ENCODE data around the gene DENND1B. TPM values are rescaled to one million over a fixed set of nuclear protein-coding genes. Genes with fewer than 3 reads are reported as not detected.

Gene DENND1B
- total RNA-seq, 2 donors from 2014 or later: 13.8 to 17.2 TPM

- DNase-seq (ENCODE audit: low spot score): no peak
- intact Hi-C loops (cut with DNase I): no loop called here
Measured at GRCh38 chr1:197696372-197696771, 78.9 kb downstream of the DENND1B start.

GRCh38 chr1:197695961-197696360 lies 79.3 kb downstream of the DENND1B start:
- intact Hi-C loops (cut with DNase I): no loop called here

GRCh38 chr1:197692965-197693364 lies 82.3 kb downstream of the DENND1B start:
- intact Hi-C loops (cut with DNase I): no loop called here
- DNase-seq (ENCODE audit: low spot score): no peak

More at GRCh38 chr1:197695961-197696360, 79.3 kb downstream of the DENND1B start:
- no peak for DNase-seq (ENCODE audit: low spot score)

- DNase-seq (ENCODE audit: low spot score): no peak
- intact Hi-C loops (cut with DNase I): no loop called here
Measured at GRCh38 chr1:197691816-197692215, 83.5 kb downstream of the DENND1B start.

- intact Hi-C loops (cut with DNase I): no loop called here
- DNase-seq (ENCODE audit: low spot score): no peak
Measured at GRCh38 chr1:197690074-197690473, 85.2 kb downstream of the DENND1B start.

GRCh38 chr1:197688233-197688632 lies 87.0 kb downstream of the DENND1B start:
- DNase-seq (ENCODE audit: low spot score): no peak
- intact Hi-C loops (cut with DNase I): no loop called here

GRCh38 chr1:197686702-197687355 lies 88.5 kb downstream of the DENND1B start:
- DNase-seq (ENCODE audit: low spot score): no peak
- intact Hi-C loops (cut with DNase I): no loop called here

GRCh38 chr1:197686231-197686630 lies 89.0 kb downstream of the DENND1B start:
- DNase-seq (ENCODE audit: low spot score): no peak
- intact Hi-C loops (cut with DNase I): no loop called here

GRCh38 chr1:197685785-197686184 lies 89.5 kb downstream of the DENND1B start:
- DNase-seq (ENCODE audit: low spot score): no peak
- intact Hi-C loops (cut with DNase I): no loop called here

GRCh38 chr1:197683895-197684553 lies 91.3 kb downstream of the DENND1B start:
- DNase-seq (ENCODE audit: low spot score): no peak
- intact Hi-C loops (cut with DNase I): no loop called here

GRCh38 chr1:197683280-197683679 lies 92.0 kb downstream of the DENND1B start:
- intact Hi-C loops (cut with DNase I): no loop called here
- DNase-seq (ENCODE audit: low spot score): no peak

- no peak for DNase-seq (ENCODE audit: low spot score)
- intact Hi-C loops (cut with DNase I): no loop called here
Measured at GRCh38 chr1:197680311-197680710, 95.0 kb downstream of the DENND1B start.

GRCh38 chr1:197677752-197678295 lies 97.5 kb downstream of the DENND1B start:
- intact Hi-C loops (cut with DNase I): no loop called here
- DNase-seq (ENCODE audit: low spot score): no peak

GRCh38 chr1:197677313-197677712 lies 98.0 kb downstream of the DENND1B start:
- no peak for DNase-seq (ENCODE audit: low spot score)
- intact Hi-C loops (cut with DNase I): no loop called here

GRCh38 chr1:197675583-197676208 lies 99.6 kb downstream of the DENND1B start:
- intact Hi-C loops (cut with DNase I): no loop called here
- DNase-seq (ENCODE audit: low spot score): no peak

- DNase-seq (ENCODE audit: low spot score): no peak
- intact Hi-C loops (cut with DNase I): no loop called here
Measured at GRCh38 chr1:197674286-197674685, 101.0 kb downstream of the DENND1B start.

- DNase-seq (ENCODE audit: low spot score): no peak
- intact Hi-C loops (cut with DNase I): no loop called here
Measured at GRCh38 chr1:197673292-197673691, 102.0 kb downstream of the DENND1B start.

- intact Hi-C loops (cut with DNase I): no loop called here
- DNase-seq (ENCODE audit: low spot score): no peak
Measured at GRCh38 chr1:197672347-197672746, 102.9 kb downstream of the DENND1B start.

- intact Hi-C loops (cut with DNase I): no loop called here
- DNase-seq (ENCODE audit: low spot score): no peak
Measured at GRCh38 chr1:197671920-197672319, 103.4 kb downstream of the DENND1B start.

- intact Hi-C loops (cut with DNase I): no loop called here
- DNase-seq (ENCODE audit: low spot score): no peak
Measured at GRCh38 chr1:197671140-197671539, 104.1 kb downstream of the DENND1B start.

Data from posterior vena cava (tissue), 2 donors.